Measurements from ENCODE around the gene ARHGAP23. TPM values are rescaled to one million over a fixed set of nuclear protein-coding genes. Genes with fewer than 3 reads are reported as not detected.

Gene ARHGAP23
- total RNA-seq, 2 experiments from 2014 or later: 0.40 to 0.47 TPM

- TF ChIP-seq CTCF (IDR thresholded peaks at IDR 0.05): no peak
- Mint-ChIP-seq H3K9me3 (no peaks in the 10 kb centered on the region), H3K36me3 (ENCODE audit: low read depth) (no peaks in the 10 kb centered on the region), H3K4me3 (no peak overlapping the region), H3K4me1 (ENCODE audit: low read depth) (peaks cover 36% of the 10 kb centered on the region), H3K27ac (no peak overlapping the region), H3K27me3 (peaks cover 42% of the 10 kb centered on the region)
- DNase-seq (no peak), ATAC-seq (no peak)
- intact Hi-C loops (cut with micrococcal nuclease): loop anchor here (10.0 kb wide), 1 partner anchor 105 kb away; no protein-coding TSS in a partner anchor
- ChIA-PET POLR2A (interaction anchor here (1.1 to 1.8 kb wide), 2 partner anchors 18 to 107 kb away, joined by 4 to 7 read pairs; no protein-coding TSS in a partner anchor), CTCF (interaction anchor here (0.9 to 10.4 kb wide), 21 partner anchors 9 to 211 kb away, joined by 3 to 251 read pairs (median 5); partner anchors contain the start of gene SRCIN1)
These were observed 131.6 kb downstream of the ARHGAP23 start for GRCh38 chr17:38559880-38560230.

- POLR2A ChIA-PET: interaction anchor here (0.7 to 1.1 kb wide), 2 partner anchors 140 to 291 kb away, joined by 3 read pairs; no protein-coding TSS in a partner anchor
- no peaks in the 10 kb centered on the region for H3K9me3 Mint-ChIP-seq
- TF ChIP-seq CTCF (IDR thresholded peaks at IDR 0.05): no peak
- ATAC-seq (no peak), DNase-seq (peak; percentile 44)
- H3K27me3 Mint-ChIP-seq: peaks cover 47% of the 10 kb centered on the region
- intact Hi-C loops (cut with micrococcal nuclease): no loop called here
- no peak overlapping the region for H3K27ac Mint-ChIP-seq
- CTCF ChIA-PET: interaction anchor here (1.2 to 10.4 kb wide), 5 partner anchors 18 to 105 kb away, joined by 3 to 251 read pairs (median 47); partner anchors contain the start of gene SRCIN1
- H3K4me1 Mint-ChIP-seq (ENCODE audit: low read depth): peaks cover 36% of the 10 kb centered on the region
- H3K36me3 Mint-ChIP-seq (ENCODE audit: low read depth): no peaks in the 10 kb centered on the region
- no peak overlapping the region for H3K4me3 Mint-ChIP-seq
These were observed 132.4 kb downstream of the ARHGAP23 start for GRCh38 chr17:38560503-38561318.

- intact Hi-C loops (cut with micrococcal nuclease): no loop called here
- Mint-ChIP-seq H3K27ac (no peak overlapping the region), H3K9me3 (no peaks in the 10 kb centered on the region), H3K36me3 (ENCODE audit: low read depth) (no peaks in the 10 kb centered on the region), H3K4me3 (no peak overlapping the region), H3K4me1 (ENCODE audit: low read depth) (peaks cover 36% of the 10 kb centered on the region), H3K27me3 (peaks cover 54% of the 10 kb centered on the region)
- ATAC-seq (no peak), DNase-seq (no peak)
- ChIA-PET CTCF (interaction anchor here (8.7 to 10.4 kb wide), 2 partner anchors 23 to 104 kb away, joined by 241 to 251 read pairs; no protein-coding TSS in a partner anchor), POLR2A (interaction anchor here (1.1 kb wide), 1 partner anchor 139 kb away, joined by 3 read pairs; no protein-coding TSS in a partner anchor)
- TF ChIP-seq CTCF (IDR thresholded peaks at IDR 0.05): no peak
These were observed 133.4 kb downstream of the ARHGAP23 start for GRCh38 chr17:38561416-38562214.

Other genes starting within 250 kb of the ARHGAP23 start
- not detected for gene TBC1D3, start 235.9 kb upstream of the ARHGAP23 start, total RNA-seq
- gene MRPL45, start 131.3 kb upstream of the ARHGAP23 start, total RNA-seq: 10 to 100 TPM; 54.3 to 54.6 TPM
- under 1 TPM in 1 of 2 experiments, not detected in 1; 0.07 TPM for gene GPR179, start 84.5 kb upstream of the ARHGAP23 start, total RNA-seq
- 10 to 100 TPM; 18.0 to 18.9 TPM for gene SOCS7, start 76.6 kb upstream of the ARHGAP23 start, total RNA-seq
- gene SRCIN1, start 177.5 kb downstream of the ARHGAP23 start, total RNA-seq: 1 to 10 TPM in 1 of 2 experiments, under 1 TPM in 1; 0.74 to 1.1 TPM
- gene EPOP, start 246.5 kb downstream of the ARHGAP23 start, total RNA-seq: 10 to 100 TPM; 31.8 to 32.2 TPM